HG03103 (cell line): Measurements from ENCODE around the gene GJA8.
"Not testable (repeated sequence)": the region's sequence is repeated elsewhere in the genome, so short reads cannot be mapped to it uniquely, and the experiment has no call there.

Experiments used
- ATAC-seq: cut with Tn5 transposase; IDR thresholded peaks from one replicate; pipeline ENCODE4 v1.9.1; 2021; ENCODE audit warnings: low read depth; ENCODE audit not compliant: unreplicated experiment

GJA8 gene

GRCh38 chr1:147902253-147902845 lies at the start of gene GJA8:
Gene GJA8 (plus strand): TSS chr1:147902795. CDS start chr1:147907956, 5,161 bp downstream.
- ATAC-seq = no peak

- no peak for ATAC-seq
Measured at GRCh38 chr1:147853391-147853790, 49.2 kb upstream of the GJA8 start.

- not testable (repeated sequence) for ATAC-seq
Measured at GRCh38 chr1:147854989-147855388, 47.6 kb upstream of the GJA8 start.

- ATAC-seq = not testable (repeated sequence)
Measured at GRCh38 chr1:147855996-147856395, 46.6 kb upstream of the GJA8 start.

- ATAC-seq = not testable (repeated sequence)
Measured at GRCh38 chr1:147867204-147867603, 35.4 kb upstream of the GJA8 start.

GRCh38 chr1:147878022-147878421 lies 24.6 kb upstream of the GJA8 start:
- ATAC-seq = no peak

- ATAC-seq = no peak
Measured at GRCh38 chr1:147879911-147880310, 22.7 kb upstream of the GJA8 start.

GRCh38 chr1:147882535-147882934 lies 20.1 kb upstream of the GJA8 start:
- ATAC-seq = no peak

GRCh38 chr1:147890177-147890790 lies 12.3 kb upstream of the GJA8 start:
- no peak for ATAC-seq

- no peak for ATAC-seq
Measured at GRCh38 chr1:147891088-147891487, 11.5 kb upstream of the GJA8 start.

GRCh38 chr1:147892216-147892615 lies 10.4 kb upstream of the GJA8 start:
- ATAC-seq = no peak

- no peak for ATAC-seq
Measured at GRCh38 chr1:147892731-147893214, 9.8 kb upstream of the GJA8 start.

- no peak for ATAC-seq
Measured at GRCh38 chr1:147895123-147895522, 7.5 kb upstream of the GJA8 start.

- no peak for ATAC-seq
Measured at GRCh38 chr1:147897029-147897752, 5.4 kb upstream of the GJA8 start.

GRCh38 chr1:147897789-147898188 lies 4.8 kb upstream of the GJA8 start:
- ATAC-seq = no peak

GRCh38 chr1:147904726-147905125 lies 2.1 kb downstream of the GJA8 start:
- ATAC-seq = no peak

- ATAC-seq = no peak
Measured at GRCh38 chr1:147907786-147908509, 5.4 kb downstream of the GJA8 start.

GRCh38 chr1:147912553-147912952 lies 10.0 kb downstream of the GJA8 start:
- no peak for ATAC-seq

- no peak for ATAC-seq
Measured at GRCh38 chr1:147913362-147913942, 10.9 kb downstream of the GJA8 start.

- ATAC-seq = no peak
Measured at GRCh38 chr1:147919896-147920295, 17.3 kb downstream of the GJA8 start.

GRCh38 chr1:147924813-147925212 lies 22.2 kb downstream of the GJA8 start:
- ATAC-seq = no peak
